ENCODE data around the gene TYSND1.

DNA sequence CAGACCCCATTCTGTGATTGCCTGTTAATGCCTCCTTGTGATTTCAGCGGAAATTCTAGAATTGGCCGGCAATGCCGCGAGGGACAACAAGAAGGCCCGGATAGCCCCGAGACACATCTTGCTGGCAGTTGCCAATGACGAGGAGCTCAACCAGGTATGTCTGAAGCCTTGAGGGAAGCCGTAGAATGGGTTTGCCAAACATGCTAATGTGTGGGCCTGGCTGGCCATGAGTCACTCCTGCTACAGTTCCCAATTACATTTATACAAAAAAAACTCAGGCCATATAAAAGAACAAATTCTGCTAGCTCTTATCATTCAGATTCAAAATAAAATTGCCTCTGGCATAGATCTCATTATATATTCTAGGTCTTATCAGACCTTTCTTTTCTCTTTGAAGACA, 56.5 kb downstream of the TYSND1 start:
- TF ChIP-seq, protein P1, sequence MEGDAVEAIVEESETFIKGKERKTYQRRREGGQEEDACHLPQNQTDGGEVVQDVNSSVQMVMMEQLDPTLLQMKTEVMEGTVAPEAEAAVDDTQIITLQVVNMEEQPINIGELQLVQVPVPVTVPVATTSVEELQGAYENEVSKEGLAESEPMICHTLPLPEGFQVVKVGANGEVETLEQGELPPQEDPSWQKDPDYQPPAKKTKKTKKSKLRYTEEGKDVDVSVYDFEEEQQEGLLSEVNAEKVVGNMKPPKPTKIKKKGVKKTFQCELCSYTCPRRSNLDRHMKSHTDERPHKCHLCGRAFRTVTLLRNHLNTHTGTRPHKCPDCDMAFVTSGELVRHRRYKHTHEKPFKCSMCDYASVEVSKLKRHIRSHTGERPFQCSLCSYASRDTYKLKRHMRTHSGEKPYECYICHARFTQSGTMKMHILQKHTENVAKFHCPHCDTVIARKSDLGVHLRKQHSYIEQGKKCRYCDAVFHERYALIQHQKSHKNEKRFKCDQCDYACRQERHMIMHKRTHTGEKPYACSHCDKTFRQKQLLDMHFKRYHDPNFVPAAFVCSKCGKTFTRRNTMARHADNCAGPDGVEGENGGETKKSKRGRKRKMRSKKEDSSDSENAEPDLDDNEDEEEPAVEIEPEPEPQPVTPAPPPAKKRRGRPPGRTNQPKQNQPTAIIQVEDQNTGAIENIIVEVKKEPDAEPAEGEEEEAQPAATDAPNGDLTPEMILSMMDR (IDR thresholded peaks at IDR 0.05), result no peak
- TF ChIP-seq POLR2A (IDR thresholded peaks at IDR 0.05), result no peak
- no peak for TF ChIP-seq EP300 (IDR thresholded peaks at IDR 0.05)
